Skin epidermis (tissue), 12 donors: ENCODE results near the gene BCL7B.
"Not testable (repeated sequence)": the region's sequence is repeated elsewhere in the genome, so short reads cannot be mapped to it uniquely, and the experiment has no call there.

Experiments
- H3K27ac ChIP-seq, 21 experiments: fragments of 200-600 bp; sonication (generic) in 11 of 21; one replicate each; pipeline ENCODE4 v1.5.0; 2020; ENCODE audit warnings: mild to moderate bottlenecking in 3 of 21, inconsistent platforms in 2 of 21, moderate library complexity in 2 of 21
- H3K4me3 ChIP-seq, 7 experiments: fragments of 200-600 bp; sonication (generic) in 2 of 7; one replicate each; pipeline ENCODE4 v1.5.0; 2020; ENCODE audit warnings: inconsistent platforms in 2 of 7, mild to moderate bottlenecking in 2 of 7, moderate library complexity in 1 of 7

Gene BCL7B

DNA sequence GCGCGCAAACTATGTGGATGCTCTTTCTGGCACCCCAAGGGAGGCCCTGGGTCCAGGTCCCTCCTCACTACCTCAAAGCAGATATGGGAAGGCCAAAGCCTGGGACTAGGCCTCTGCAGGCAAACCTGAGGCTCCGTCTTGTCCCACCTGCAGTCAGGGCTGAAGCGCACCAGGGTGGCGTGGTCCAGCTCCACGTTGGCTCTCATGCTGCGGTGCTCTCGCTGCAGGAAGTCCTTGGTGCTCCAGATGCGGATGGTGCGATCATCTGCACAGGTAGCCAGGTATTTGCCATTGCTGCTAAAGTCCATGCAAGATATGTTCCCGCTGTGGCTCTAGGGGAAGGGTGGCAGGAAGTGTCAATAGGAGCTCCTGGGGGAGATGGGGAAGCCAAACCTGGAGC is 16.3 kb upstream of the BCL7B start:
- no peak overlapping the region for H3K4me3 ChIP-seq
- H3K27ac ChIP-seq, result no peak overlapping the region

DNA sequence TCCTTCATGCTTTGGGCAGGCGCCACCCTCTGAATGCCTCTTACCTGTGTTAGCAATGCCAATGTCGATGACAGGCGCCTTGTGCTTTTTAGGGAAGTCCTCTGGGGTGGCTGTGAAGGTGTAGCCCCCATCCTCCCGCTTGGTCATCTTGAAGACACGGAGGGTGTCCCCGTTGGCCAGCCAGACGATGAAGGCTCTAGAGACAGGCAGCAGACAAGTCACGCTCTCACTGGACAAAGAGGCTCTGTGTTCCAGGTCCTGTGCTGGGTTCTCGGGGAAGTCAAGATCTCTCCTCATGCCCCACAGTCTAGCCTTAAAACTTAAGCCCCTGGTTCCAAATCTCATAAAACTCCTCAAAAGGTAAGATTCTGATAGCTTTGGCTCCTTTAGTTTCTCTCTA is 15.8 kb upstream of the BCL7B start:
- Histone ChIP-seq H3K4me3 (no peak overlapping the region), H3K27ac (no peak overlapping the region)

DNA sequence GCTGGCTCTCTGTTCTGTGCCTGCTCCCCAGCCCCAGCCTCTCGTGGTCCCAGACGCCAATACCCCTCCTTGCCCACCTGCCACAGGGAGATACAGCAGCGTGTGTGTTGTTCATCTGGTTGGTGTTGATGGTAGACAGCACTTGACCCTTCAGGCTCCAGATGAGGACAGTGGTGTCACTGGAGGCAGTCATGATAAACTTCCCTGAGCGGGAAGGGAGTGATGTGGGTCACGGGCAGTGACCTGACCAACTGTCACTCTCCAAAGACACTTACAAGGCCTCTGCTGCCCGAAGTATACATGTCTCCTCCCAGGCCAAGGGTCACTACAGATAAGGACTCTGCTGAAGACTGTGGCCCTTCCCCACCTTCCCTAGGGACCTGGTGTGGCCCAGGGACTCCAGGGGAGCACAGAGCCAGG is 15.3 kb upstream of the BCL7B start:
- H3K27ac ChIP-seq, result no peak overlapping the region
- H3K4me3 ChIP-seq, result no peak overlapping the region

- Histone ChIP-seq H3K4me3 (no peak overlapping the region), H3K27ac (no peak overlapping the region)
Measured at GRCh38 chr7:73570977-73571376, 13.5 kb upstream of the BCL7B start.

- no peak overlapping the region for H3K27ac ChIP-seq
- no peak overlapping the region for H3K4me3 ChIP-seq
Measured at GRCh38 chr7:73570521-73570920, 13.0 kb upstream of the BCL7B start.

- Histone ChIP-seq H3K4me3 (no peak overlapping the region), H3K27ac (no peak overlapping the region)
Measured at GRCh38 chr7:73569042-73569608, 11.6 kb upstream of the BCL7B start.

DNA sequence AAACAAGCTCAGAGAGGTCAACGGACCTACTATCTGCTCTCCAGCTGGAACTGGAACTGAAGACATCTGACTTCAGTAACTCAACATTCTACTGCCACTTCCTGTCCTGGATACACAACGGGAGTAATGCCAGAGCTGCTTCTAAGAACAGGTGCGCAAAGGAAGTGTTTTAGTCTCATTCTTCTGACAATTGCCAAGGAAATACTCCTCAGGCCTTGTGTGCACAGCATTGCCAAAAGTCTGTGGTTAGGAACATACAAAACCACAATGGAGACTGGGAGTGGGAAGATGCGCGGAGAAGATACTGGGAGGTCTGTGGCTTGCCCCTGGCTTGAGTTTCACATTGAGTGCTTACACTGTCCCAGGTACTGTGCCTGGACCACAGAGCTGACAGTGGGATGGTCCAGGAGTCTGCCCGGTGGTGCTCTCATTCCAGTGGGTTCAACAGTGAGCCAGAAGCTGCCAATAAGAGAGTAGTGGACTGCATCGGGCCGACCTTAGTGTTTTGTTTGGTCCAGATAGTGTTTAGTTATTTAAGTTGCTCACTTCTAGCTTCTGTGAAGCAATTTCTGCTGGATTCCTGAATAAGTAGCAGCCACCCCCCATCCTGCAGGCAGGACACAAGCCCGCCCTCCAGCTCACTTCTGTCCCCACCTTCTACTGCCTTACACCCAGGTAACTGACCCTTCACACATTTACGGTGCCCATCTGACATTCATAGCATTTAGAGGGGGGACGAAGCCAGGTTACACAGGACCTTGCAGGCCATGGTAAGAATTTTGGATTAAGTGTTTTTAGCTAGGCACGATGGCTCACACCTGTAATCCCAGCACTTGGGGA is 10.6 kb upstream of the BCL7B start:
- no peak overlapping the region for H3K27ac ChIP-seq
- H3K4me3 ChIP-seq, result no peak overlapping the region

- H3K27ac ChIP-seq, result no peak overlapping the region
Measured at GRCh38 chr7:73567140-73567539, 9.7 kb upstream of the BCL7B start.

DNA sequence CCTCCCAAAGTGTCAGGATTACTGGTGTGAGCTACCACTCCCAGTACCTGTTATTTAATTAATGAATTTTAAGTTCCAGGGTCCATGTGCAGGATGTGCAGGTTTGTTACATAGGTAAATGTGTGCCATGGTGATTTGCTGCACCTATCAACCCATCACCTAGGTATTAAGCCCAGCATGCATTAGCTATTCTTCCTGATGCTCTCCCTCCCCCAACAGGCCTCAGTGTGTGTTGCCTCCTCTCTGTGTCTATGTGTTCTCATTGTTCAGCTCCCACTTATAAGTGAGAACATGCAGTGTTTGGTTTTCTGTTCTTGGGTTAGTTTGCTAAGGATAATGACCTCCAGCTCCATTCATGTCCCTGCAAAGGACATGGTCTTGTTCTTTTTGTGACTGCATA is 8.9 kb upstream of the BCL7B start:
- Histone ChIP-seq H3K4me3 (peak overlapping the region in 3 of 7 experiments; percentile 3 to 23 (median 5)), H3K27ac (peak overlapping the region in 3 of 21 experiments; percentile 18 to 76 (median 42))

More at GRCh38 chr7:73567140-73567539, 9.7 kb upstream of the BCL7B start:
- H3K4me3 ChIP-seq, result no peak overlapping the region

GRCh38 chr7:73565675-73566340 is 8.3 kb upstream of the BCL7B start:
- Histone ChIP-seq H3K27ac (peak overlapping the region in 3 of 21 experiments; percentile 18 to 76 (median 42)), H3K4me3 (peak overlapping the region in 3 of 7 experiments; percentile 3 to 23 (median 5))

DNA sequence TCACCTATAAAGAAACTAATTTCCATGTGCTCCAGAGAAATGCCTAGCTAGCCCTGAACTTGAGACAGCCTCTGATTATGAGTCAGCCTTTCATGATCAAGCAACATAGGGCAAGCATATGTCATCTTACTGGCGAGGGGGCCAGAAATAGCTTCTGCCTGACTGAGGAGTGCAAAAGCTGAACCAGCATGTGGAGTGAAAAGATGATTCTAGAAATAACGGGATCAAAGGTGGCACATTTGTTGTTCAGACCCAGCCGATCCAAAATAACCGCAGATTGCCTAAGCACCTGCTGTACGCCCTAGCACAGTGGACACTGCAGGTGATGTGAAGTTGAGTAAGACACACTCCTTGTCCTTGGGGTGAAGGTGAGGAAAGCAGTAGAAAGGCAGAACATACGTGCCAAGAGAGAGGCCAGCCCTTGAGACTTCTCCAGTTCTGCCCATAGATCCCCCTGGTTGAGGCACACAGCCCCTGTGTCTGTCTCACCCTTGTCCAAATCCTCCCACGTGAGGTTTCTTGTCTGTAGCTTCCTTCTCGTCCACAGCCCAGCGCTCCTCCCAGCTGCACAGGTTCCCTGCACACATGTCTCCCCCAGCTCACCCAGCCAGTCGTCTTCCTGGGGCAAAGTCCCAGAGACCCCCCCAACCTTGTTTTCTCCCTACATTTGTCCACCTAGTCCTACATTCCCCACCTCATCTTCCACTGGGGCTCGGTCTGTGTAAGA is 2.8 kb upstream of the BCL7B start:
- H3K27ac ChIP-seq, result no peak overlapping the region
- H3K4me3 ChIP-seq, result no peak overlapping the region

DNA sequence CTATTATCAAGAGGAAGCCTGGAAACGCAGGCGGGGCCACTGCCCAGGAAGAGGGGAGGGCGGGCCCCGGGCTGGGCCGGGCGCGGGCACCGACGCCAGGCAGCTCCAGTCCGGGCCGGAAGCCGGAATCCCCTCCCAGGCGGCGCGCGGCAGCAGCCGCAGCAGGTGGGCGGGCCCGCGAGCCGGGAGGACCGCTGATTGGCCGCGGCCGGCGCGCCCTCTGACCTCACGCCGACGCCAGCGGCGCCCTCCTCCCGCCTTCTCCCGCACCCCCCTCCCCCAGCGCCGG is 438 bp downstream of the BCL7B start:
- peak overlapping the region; percentile 90 to 99 (median 98) for H3K27ac ChIP-seq
- H3K4me3 ChIP-seq, result peak overlapping the region; percentile 52 to 81 (median 67)

DNA sequence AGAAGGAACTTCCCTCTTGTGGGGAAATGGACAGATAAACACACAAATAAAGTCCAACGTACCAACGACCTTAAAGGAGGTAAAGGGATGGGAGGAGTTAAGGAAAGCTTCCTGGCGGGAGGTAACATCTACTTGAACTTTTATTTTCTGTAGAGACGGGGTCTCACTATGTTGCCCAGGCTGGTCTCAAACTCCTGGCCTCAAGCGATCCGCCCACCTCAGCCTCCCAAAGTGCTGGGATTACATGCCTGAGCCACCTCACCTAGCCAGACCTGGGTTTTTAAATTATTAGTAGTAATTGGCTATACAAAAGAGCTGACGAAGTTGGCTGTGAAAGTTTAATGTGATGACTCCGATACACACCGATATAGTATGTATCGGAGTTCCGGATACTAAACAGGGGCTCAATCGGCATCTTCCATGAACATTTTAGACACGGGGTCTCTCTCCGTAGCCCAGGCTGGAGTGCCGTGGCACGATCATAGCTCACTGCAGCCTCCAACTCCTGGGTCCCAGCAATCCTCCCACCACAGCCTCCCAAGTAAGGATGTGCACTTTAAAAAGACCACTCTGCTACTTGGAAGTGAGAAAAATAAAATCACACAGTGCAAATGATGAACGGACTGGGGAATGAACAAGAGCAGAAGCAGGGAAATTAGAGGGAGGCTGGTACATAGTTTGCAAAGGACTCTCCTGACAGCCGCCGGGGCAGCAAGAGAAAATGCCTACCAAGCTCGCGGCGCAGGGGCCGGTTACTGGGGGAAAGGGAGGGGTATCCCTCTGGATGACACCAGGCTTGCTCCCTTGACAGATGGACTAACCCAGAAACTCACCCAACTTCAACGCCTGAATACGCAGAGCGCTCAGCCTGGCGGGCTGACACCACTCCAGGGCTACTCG is 1.0 kb downstream of the BCL7B start:
- Histone ChIP-seq H3K27ac (peak overlapping the region in 20 of 21 experiments; percentile 90 to 99 (median 98)), H3K4me3 (peak overlapping the region; percentile 52 to 81 (median 67))

GRCh38 chr7:73555411-73555982 is 2.0 kb downstream of the BCL7B start:
- Histone ChIP-seq H3K4me3 (peak overlapping the region in 2 of 7 experiments; percentile 52 to 67), H3K27ac (peak overlapping the region in 8 of 21 experiments; percentile 7 to 99 (median 98))

DNA sequence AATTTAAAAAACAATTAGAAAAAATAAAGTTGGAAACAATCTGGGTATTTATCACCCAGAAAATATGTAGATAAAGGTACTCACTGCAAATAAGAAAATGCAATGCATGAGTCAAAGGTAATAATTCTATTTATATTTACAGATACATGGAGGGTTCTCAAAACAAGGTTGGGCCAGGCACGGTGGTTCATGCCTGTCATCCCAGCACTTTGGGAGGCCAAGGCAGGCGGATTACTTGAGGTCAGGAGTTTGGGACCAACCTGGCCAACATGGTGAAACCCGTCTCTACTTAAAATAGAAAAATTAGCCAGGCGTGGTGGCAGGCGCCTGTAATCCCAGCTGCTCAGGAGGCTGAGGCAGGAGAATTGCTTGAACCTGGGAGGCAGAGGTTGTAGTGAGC is 7.4 kb downstream of the BCL7B start:
- not testable (repeated sequence) for H3K4me3 ChIP-seq, H3K27ac ChIP-seq

DNA sequence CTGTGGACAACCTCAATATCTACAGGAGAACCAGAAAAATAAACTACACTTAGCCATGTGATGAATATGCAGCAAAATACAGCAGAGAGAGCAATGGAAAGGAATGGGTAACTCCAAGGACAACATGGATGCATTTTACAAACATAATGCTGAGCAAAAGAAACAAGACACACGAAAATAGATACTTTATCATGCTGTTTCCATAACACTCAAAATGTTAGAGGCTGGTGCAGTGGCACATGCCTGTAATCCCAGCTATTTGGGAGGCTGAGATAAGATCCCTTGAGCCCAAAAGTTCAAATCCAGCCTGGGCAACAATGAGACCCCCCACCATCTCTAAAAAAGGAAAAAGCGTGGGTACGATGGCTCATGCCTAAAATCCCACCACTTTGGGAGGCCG is 8.3 kb downstream of the BCL7B start:
- Histone ChIP-seq H3K27ac (no peak overlapping the region), H3K4me3 (no peak overlapping the region)

- Histone ChIP-seq H3K4me3 (no peak overlapping the region), H3K27ac (no peak overlapping the region)
Measured at GRCh38 chr7:73547841-73548240, 9.6 kb downstream of the BCL7B start.

GRCh38 chr7:73544678-73545077 is 12.8 kb downstream of the BCL7B start:
- Histone ChIP-seq H3K4me3 (no peak overlapping the region), H3K27ac (no peak overlapping the region)

DNA sequence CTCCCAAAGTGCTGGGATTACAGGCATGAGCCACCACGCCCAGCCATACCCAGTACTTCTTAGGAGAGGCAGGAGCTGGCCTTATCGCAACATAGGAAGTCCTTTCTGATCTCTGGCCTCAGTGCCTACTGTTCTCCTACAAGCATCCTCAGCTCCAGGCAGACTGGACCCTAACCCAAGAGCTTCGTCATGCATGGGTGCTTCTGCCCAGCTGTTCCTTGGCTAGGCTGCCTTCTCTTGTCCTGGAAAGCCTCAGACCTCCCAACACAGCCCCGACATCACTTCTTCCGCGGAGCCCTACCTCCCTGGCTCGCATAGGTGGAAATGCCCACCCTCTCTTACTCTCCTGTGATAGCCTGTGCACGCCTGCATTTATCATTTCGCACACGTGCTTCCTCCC is 15.8 kb downstream of the BCL7B start:
- H3K4me3 ChIP-seq, result no peak overlapping the region

More for the DNA sequence above, 15.8 kb downstream of the BCL7B start:
- no peak overlapping the region for H3K27ac ChIP-seq
